DLD1 (cell line): ENCODE results near the gene NUP93.
"Not testable (repeated sequence)": the region's sequence is repeated elsewhere in the genome, so short reads cannot be mapped to it uniquely, and the experiment has no call there.

Experiments
- in situ Hi-C: cut with HindIII; loops from 2 replicates; pipeline ENCODE4 v1.10.0; 2017; ENCODE audit warnings: low sequenced_read_pairs

NUP93 gene

DNA sequence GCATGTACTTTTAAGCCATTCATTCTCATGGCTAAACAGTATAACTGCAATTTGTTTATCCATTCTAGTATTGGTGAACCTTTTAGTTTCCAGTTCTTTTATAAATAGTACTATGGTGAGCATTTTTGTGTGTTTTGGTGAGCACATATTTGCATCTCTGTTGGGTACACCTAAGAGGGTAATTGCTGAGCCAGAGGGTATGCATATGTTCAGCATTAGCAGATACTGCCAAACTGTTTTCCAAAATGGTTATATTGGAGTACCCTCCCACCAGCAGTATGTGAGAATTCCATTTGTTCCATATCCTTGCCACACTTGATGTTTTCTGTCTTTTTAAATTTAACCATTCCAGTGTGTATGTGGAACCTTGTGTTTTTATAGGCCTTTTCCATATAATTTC, 81.0 kb downstream of the NUP93 start:
- in situ Hi-C loops: no loop called here

DNA sequence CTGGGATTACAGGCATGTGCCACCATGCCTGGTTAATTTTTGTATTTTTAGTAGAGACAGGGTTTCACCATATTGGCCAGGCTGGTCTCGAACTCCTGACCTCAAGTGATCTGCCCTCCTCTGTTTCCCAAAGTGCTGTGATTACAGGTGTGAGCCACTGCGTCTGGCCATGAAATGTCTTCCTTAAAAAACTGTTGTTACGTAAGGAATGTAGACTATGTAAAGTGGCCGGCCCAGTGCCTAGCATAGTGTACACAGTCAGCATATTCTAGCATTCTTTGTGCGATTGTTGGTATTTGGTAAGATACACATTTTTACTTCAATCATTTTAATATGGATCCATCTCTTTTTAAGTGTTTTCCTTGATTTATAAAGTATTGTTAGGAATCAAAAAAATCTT, 81.7 kb downstream of the NUP93 start:
- in situ Hi-C loops: not testable (repeated sequence)

DNA sequence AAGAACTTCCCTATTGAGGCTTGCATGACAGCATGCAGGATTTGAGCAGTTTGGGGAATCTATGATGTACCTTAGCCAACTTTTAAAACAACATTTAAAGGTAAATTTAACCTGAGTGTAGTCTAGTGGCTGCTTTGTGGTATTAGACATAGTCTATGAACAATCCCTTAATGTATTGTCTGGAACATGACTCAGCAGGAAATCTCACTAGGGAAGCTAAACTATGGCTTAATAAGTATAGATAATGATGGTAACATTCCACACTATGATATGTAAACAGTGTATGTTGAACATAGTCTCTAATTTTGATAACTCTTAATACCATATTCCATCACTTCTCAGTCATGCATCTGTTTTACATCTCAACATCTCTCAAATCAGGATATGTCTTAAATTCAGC, 83.0 kb downstream of the NUP93 start:
- in situ Hi-C loops: no loop called here

DNA sequence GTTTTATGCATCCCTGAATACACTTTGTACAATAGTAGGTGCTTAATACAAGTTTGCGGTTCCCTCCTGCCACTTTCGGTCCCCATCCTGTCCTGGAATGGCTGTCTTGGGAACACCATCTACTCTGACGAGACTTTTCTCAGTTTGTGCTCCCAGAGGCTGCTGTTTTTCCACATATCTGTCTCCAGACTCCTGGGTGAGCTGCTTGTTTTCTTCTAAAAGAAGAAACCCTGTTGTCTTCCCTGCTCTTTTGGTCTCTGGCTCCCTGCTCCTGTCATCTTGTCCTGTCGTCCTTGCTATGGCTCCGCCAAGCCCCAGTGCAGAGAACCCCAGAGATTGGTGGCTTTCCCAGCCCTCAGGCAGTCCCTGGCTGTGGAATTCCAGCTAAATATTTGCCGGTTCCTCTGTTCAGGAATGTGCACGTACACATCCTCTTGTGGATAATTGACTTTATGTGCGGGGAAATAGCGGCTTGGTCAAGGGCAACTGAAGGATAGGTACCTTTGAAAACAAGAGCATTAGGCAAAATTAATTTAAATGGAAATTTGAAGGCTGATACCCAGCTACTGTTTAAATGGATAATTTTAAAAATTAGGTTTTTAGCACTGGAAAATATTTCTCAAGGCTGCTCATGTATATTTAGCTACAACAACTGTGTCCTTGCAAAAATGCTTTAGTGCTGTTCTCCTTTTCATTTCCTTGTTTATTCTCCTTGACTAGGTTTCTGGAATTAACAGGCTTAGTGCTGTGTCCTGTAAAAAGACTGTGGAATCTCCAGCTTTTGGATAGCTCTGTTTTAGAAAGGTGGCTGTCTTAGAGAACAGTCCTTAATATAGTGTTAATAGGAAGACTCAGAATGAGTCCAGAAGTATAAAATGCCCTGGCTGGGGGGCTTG, 84.9 kb downstream of the NUP93 start:
- in situ Hi-C loops: no loop called here

DNA sequence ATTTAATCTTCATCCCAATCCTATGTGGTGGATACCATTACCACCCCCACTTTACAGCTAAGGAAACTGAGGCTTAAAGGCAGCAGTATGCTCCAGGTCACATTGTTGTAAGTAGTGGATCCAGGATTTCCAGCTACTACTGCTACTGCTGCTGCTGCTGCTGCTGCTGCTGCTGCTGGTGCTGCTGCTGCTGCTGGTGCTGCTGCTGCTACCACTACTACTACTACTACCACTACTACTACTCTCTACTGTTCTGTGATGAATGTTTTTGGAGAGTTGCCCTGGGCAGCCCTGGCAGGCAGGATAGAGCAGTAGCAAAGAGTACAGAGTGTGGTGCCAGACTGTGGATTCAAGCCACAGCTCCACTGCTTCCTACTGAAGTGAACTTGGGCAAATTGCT, 85.8 kb downstream of the NUP93 start:
- in situ Hi-C loops: no loop called here

DNA sequence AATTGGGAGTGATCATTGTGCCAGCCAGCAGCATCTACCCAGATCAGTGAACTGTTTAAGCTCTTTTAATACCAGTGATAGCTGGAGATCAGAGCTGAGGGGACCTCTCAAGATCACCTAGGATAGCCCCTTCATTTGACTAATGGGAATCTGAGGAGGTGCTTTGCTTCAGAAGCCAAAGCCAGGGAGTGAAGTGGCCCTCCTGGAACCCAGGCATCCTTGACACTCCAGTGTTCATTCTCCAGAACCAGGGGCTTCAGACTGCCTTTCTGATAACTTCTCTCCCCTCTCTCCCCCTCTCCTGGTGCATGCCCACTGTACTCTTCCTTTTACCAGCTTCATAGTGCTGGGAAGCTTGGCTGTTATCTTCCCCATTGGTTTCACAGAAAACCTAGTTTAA, 87.1 kb downstream of the NUP93 start:
- in situ Hi-C loops: no loop called here

DNA sequence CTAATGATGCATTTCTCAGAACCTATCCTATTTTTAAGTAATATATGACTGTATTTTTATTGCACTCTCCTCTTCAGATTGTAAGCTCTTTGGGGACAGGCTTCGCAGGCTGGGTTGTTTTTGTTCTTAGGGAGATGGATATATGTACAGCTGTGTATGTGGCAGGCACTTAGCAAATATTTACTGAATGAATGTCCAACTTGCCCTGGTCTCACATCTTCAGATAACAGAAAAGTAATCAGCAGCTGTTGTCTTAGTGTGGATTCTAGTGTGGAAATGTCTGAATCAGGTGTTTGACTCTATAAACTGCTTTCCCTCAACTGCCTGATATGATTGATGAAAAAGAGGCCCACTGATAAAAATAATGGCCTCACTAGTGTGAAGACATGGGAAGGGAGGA, 88.0 kb downstream of the NUP93 start:
- in situ Hi-C loops: no loop called here

DNA sequence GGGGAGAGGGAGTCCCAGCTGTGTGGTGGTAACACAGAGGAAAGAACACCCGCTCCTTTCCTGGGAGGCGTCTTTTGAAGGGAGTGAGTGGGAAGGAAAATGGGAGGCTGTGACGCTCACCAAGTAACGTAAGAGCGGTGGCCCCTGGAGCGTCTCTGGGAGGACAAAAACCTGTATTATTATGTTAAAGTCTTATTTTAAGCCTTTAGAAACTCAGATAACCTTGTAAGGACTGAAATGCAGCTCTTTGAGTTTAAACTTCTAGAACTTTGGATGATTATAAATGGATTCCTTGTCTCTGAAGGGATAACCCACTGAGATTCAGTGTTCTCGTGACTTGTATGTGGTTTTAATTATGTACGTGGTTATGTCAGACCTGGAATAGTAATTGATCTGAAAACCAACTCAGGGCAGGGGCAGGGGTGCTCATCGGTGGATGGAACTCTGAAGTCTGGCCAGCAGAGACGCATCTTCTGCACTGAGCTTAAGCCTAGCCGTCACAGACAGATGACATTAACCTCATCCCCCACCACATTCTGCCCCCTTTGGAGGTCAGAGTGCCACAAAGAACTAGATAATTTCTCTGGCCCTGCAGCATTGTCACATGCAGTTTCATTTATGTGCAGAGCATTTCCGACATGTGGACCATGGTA, 93.3 kb downstream of the NUP93 start:
- in situ Hi-C loops: no loop called here

DNA sequence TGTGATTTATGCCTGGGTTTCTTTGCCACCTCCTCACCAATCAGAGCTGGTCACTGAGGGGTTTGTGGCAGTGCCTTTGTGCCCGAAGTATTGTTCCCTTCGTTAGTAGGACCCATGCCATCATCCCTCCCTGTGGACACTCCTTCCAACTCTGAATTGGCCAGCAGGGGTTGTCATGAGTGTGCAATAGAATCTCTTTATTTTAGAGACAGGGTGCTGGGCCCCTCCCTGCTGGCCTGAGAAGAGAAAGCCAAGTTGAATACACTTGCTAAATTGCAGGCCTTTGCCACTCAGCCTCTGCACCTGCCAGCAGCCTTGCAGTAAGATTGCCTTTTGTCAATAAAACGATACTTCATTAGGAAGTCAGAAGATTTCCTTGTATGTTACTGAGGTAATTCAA, 94.4 kb downstream of the NUP93 start:
- in situ Hi-C loops: no loop called here

DNA sequence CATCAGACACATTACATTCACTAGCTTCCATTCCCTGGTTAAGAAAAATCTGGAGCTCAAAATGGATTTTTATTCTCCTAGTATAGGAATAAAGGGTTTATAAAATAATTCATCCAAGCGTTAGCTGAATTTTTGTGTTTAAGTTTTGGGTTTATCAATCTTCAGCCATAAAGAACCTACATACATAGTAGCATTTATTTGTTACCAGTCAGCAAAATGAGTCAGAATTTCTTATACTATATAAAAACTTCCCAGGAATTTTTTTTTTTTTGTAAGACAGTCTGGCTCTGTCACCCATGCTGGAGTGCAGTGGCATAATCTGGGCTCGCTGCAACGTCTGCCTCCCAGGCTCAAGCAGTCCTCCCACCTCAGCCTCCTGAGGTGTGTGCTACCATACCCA, 94.9 kb downstream of the NUP93 start:
- in situ Hi-C loops: no loop called here

DNA sequence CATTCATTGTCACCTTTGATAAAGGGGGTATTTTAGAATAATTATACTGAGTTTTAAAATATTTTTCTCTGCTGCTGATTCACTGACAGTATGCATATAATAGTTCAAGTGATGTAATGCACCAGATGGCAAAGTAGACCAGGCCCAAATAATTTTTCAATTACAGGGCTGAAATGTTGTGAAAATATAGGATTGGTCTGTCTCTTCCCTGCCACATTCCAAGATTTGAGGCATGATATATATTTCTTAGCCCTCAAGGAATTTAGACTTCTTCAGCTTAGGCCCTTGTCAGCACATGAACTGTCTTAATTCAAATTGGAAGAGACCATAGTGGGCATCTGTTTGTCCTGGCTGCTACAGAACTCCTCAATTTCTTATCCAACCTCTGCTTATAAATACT, 95.9 kb downstream of the NUP93 start:
- in situ Hi-C loops: no loop called here

DNA sequence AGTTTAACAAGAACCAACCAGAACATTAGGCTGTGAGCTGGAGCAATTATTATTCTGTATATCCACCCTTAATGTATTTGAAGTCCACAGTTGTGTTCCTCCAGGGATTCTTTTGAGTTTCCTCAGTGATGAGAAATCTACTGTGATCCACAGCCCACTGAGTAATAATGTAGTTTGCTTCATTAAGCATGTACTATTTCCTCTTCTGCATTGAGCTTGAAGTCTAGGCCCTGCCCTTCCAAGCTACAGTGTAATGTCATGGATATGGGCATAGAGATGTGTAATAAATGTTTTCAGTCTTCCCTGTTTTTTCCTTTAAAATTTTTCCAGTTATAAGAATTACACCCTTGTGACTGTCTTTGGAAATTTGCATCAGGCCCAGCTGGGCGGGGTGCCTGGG, 98.7 kb downstream of the NUP93 start:
- in situ Hi-C loops: no loop called here

DNA sequence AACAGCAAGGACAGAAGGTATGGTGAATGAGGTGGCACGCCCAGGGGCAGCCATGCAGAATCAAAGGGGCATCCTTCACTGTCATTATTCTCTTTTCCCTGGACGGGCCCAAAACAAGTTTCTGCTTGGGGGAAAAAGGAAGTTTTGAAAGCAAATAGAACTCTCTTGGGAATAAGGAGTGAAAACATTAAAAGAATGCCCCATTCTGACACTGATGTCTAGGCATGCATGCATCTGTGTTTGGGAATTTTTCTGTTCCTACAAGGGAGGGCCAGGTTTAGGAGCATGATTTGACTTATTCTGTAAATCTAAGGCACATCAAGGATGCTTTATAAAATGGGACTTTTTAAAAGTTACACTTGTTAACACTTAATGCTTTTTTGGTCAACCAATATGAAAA, 100.7 kb downstream of the NUP93 start:
- in situ Hi-C loops: no loop called here

DNA sequence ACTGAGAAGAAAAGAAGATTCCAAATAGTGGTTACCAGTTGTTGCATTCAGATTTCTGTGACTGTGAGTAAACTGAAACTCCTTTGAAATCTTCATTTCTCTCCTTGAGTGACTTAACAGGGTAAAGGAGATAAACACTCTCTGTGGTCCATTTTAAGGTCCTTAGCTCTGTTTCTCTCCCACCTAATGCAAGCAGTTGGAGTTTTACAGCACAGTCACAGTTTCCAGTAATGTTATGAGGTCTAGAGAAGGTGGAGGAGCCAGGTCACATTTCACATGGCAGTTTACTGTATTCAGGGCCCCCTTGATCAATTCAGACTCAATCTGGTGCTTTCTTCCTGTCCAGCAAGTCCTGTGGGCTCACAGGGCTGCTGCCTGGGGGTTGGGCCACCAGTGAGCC, 102.8 kb downstream of the NUP93 start:
- in situ Hi-C loops: no loop called here

DNA sequence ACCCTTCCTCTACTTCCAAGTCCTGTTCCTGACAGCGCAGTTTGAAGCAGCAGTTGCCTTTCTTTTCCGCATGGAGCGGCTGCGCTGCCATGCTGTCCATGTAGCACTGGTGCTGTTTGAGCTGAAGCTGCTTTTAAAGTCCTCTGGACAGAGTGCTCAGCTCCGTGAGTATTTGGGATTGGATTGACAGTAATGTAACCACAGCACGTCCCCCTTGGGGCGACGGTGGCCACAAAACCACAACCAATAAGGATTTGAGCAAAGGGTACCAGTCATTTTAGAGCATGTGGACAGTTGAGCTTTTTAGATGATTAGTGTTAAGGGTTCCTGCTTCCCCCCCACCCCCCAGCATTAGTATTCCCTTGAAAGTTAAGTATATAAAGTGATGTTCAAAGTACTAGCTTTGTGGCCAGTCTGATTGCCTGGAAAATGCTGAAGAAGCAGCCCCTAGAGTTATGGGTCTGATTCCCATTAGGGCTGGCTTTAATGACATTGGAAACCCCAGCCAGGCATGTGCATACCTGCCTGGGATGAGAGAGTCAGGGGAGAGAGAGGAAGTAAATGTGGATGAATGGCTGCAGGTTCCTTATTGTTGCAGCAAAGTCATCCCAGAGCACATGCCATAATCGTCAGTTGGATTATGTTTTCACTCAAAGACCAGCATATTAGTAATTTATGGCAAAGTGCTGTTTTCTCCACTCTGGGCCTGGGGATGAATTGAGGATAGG, 103.5 kb downstream of the NUP93 start:
- in situ Hi-C loops: no loop called here

DNA sequence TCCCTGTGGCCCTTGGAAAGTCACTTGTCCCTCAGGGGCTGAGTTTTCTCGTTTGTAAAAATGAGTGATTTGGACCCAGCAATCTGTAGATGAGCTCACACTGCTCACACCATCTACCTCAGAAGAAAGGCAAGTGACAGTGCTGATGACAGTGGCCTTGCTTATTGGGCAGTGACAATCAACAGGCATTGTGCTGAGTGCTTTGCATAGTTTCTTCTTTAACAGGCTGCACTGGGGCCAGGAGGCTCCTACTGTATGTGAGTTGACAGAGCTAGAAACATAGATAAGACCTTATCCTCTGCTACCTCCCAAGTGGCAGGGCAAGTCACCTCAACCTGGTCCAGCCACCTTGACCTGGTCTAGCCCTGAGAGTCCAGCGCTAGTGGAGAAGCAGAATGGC, 105.4 kb downstream of the NUP93 start:
- in situ Hi-C loops: no loop called here

DNA sequence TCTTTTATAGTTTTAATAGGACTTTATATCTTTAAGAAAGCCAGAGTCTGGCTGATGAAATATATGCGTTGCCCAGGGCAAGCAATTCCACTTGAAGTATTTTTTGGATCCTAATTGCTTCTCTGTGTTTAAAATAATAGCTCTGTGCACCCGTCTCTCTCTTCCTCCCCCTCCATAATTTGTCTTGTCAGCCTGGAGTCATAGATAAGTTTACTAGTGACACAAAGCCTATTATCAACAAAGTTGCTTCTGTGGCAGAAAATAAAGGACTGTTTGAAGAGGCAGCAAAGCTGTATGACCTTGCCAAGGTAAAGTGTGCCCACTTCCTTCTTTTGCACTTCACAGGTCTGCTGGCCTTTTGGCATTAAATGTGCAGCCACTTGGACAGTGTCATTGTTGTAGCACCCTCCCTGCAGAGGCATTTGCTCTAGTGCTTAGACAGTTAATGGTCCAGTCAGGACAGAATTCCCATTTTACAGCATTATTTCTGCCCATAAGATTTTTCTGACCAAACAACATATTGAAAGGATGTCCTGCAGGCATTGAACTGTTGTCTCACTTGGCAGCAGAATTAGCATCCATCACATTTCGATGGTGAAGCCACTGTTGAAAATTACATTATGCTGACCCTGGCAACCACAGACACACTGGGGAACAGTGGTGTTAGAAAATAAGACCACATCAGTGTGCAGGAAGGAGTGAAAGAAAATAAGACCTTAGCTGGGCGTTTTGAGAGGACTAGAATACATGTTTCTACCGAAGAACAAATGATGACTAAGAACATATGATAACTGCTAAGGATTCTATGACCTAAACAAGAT, 106.7 kb downstream of the NUP93 start:
- in situ Hi-C loops: no loop called here

DNA sequence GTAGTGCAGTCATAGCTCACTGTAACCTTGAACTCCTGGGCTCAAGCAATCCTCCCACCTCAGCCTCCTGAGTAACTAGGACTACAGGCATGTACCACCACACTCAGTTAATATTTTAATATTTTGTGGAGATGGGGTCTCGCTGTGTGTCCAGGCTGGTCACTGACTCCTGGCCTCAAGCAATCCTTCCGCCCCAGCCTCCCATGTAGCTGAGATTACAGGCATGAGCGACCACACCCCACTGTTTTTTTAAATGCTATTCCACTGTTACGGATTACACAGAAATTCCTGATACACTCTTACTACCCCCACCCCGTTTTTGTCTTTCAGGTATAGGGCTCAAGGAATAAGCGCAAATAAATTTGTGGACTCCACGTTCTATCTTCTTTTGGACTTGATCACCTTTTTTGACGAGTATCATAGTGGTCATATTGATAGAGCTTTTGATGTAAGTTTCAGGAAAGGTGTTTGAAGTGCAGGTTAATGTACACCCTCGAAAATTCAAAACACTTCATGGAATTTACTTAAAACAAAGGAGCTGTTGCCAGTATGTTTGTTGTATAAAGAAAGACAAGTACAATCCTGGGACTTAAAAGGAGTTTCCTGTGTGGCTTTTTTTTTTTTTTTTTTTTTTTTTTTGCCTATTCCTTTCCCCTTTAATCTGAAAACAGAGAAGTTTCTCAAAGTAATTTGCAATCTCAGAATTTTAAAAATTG, 108.9 kb downstream of the NUP93 start:
- in situ Hi-C loops: no loop called here

DNA sequence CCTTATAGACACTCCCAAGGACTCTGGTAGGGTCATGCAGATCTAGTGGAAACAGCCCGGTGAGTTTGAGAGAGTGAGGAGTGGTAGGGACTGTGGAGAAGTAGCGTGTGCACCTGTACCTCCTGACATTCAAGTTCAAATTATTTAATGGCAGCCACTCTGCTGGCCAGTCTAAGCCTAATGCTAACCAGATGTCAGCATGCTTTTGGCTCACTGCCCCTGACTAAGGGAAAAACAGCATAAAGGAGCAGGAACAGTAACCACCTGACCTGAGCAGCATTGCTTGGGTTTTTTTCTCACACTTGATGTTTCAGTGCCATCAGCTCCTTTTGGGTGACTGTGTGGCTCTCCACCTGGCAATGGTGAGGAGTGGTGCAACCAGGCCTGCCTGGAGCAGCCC, 111.3 kb downstream of the NUP93 start:
- in situ Hi-C loops: no loop called here

DNA sequence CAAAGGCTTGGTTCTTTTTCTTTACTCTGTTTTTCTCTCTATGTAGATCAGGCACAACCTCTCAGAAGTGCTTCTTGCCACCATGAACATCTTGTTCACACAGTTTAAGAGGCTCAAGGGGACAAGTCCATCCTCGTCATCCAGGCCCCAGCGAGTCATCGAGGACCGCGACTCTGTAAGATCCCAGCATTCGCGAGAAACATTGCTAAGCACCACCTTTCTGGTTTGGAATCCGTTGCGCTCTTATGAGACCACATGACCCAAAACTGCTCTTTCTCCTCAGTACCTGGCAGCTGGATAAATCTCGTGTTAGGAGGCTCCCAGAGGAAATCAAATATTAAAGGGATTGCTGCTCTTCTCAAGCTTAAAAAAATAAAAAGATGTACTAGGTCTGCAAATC, 111.7 kb downstream of the NUP93 start:
- in situ Hi-C loops: no loop called here
